GM12892 (cell line): ENCODE results near the gene CCDC85C.

Source experiments
- DNase-seq: peaks from one replicate; pipeline ENCODE4 v3.0.0; 2011; ENCODE audit not compliant: insufficient read length
- FAIRE-seq: peaks from 2 replicates; lab custom pipeline; 2011; peaks lifted over from hg19 to GRCh38; lab: Jason Lieb, UNC
- POLR2A ChIP-seq: IDR thresholded peaks from 2 replicates; pipeline ENCODE4 v1.6.1; 2011; ENCODE audit warnings: low read depth, low read length, control low read depth
- POLR2AphosphoS5 ChIP-seq: IDR thresholded peaks from 2 replicates; pipeline ENCODE4 v1.6.1; 2011; ENCODE audit warnings: low read depth, low read length, control low read depth
- TAF1 ChIP-seq: IDR thresholded peaks from 2 replicates; pipeline ENCODE4 v1.6.1; 2011; ENCODE audit warnings: low read depth, mild to moderate bottlenecking, control low read depth, low read length, borderline replicate concordance

The CCDC85C gene

GRCh38 chr14:99564256-99564925 is 39.6 kb downstream of the CCDC85C start:
- DNase-seq (no peak), FAIRE-seq (no peak)
- TF ChIP-seq POLR2A: no peak
- no peak for TF ChIP-seq TAF1
- no peak for TF ChIP-seq POLR2AphosphoS5

GRCh38 chr14:99563749-99564129 is 40.3 kb downstream of the CCDC85C start:
- FAIRE-seq (no peak), DNase-seq (no peak)
- TF ChIP-seq POLR2A (no peak), TAF1 (no peak), POLR2AphosphoS5 (no peak)

- DNase-seq: no peak
- TF ChIP-seq TAF1 (no peak), POLR2AphosphoS5 (no peak)
- no peak for FAIRE-seq
Observed at GRCh38 chr14:99562856-99563748, 40.9 kb downstream of the CCDC85C start.

- no peak for DNase-seq
- TF ChIP-seq POLR2AphosphoS5: no peak
- TF ChIP-seq TAF1: no peak
- TF ChIP-seq POLR2A: no peak
- FAIRE-seq: no peak
Observed at GRCh38 chr14:99561864-99562263, 42.1 kb downstream of the CCDC85C start.

DNA sequence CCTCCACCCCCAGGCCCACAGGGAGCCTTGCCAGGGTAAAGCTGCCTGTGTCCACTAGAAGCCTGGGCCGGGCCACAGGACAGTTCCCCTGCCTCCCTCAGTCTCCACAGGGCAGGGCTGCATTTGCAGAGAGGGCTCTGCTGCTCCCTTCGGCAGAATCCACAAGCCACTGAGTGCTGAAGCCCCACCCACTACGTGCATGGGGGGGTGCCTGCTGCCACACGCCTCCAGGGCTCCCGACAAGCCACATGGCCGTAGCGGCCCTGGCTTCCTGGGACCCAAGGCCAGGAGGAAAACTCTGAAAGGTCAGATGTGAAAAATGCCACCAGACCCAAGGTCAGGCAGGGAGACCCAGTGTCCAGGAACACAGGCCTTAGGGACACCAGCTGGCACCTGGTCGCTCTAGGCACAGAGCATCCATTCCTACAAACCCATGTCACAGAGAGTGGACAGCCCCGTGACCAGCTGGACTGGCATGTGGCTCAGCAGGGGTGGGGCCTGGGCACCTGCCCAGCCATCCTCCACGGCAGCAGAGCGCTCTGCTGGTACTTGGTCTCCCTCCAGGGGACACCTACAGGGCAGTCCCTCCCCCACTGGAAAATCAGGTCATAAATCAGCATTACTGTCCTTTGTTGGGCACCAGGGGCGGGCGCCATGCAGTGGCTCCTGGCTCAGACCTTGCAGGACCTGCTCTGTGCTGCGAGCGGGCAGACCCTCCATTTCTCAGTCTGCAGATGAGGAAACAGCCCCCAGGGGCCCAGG is 42.9 kb downstream of the CCDC85C start:
- no peak for TF ChIP-seq TAF1
- TF ChIP-seq POLR2A: no peak
- TF ChIP-seq POLR2AphosphoS5: no peak
- DNase-seq (no peak), FAIRE-seq (no peak)

DNA sequence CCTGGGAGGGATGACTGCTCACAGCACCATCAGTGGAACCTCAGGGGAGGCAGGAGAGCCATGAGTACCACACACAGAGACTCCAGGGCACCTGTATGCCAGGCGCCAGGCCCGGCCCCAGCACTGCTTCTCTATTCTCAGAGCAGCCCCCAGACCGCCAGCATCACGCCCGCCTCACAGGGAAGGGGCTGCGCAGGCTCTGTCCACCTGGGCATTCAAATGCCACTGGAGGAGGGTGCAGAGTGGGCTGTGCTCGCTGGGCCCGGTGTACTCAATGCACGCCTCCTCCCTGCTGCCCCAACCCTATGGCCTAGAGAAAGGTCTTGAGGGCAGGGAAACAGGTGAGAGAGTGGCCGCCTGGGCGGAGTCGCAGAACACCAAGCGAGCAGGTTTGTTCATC is 43.6 kb downstream of the CCDC85C start:
- FAIRE-seq (no peak), DNase-seq (no peak)
- TF ChIP-seq TAF1: no peak
- no peak for TF ChIP-seq POLR2A
- TF ChIP-seq POLR2AphosphoS5: no peak

- TF ChIP-seq POLR2AphosphoS5 (no peak), POLR2A (no peak), TAF1 (no peak)
- DNase-seq (no peak), FAIRE-seq (no peak)
Observed at GRCh38 chr14:99559286-99559990, 44.6 kb downstream of the CCDC85C start.

GRCh38 chr14:99556134-99556791 is 47.7 kb downstream of the CCDC85C start:
- TF ChIP-seq POLR2AphosphoS5 (no peak), TAF1 (no peak), POLR2A (no peak)
- FAIRE-seq: no peak
- DNase-seq: no peak

GRCh38 chr14:99554757-99555531 is 49.1 kb downstream of the CCDC85C start:
- no peak for TF ChIP-seq POLR2AphosphoS5
- FAIRE-seq: no peak
- no peak for DNase-seq

DNA sequence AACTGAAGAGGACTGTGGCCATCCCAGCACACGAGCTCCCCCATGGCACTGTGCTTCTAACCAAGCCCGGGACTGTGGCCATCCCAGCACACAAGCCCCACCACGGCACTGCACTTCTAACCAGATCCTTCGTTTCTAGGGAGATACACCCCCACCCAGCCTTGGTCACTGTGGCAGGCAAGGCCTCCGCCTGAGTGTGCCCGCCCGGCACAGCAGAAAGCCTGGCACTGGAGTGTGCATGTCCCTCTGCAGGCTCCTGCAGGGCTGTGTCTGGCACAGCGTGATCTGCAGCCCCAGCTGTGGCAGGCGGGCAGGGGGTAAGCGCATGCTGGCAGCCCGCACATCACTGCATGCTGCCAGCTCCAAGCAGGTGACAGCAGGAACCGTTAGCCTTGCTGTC is 49.8 kb downstream of the CCDC85C start:
- DNase-seq (no peak), FAIRE-seq (no peak)
- no peak for TF ChIP-seq TAF1
- TF ChIP-seq POLR2A: no peak
- TF ChIP-seq POLR2AphosphoS5: no peak
